ENCODE data around the gene KCNF1.

KCNF1 gene

DNA sequence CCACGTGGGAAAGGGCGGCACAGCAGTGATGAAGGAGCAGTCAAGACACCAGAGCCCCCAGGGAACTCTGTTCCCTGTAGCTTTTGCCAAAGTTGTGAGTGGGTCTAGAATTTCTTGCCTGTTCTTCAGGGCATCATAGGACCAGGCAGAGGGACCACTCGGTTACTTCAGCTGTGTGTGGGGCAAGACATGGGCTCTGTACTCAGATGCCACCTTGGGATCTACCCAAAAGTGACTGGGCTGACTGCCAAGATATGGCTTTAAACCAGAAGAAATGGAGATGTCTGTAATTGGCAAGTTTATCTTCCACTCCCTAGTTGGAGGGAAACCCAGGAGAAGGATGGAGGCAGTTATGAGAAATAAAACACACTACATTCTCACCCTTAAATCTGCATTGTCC lies 29.6 kb downstream of the KCNF1 start:
- TF ChIP-seq POLR2A (IDR thresholded peaks at IDR 0.05; ENCODE audit: low read depth, low read length) (no peak), POU2F2 (IDR thresholded peaks at IDR 0.05; ENCODE audit: low read depth, low read length) (no peak), SPI1 (IDR thresholded peaks at IDR 0.05; ENCODE audit: low read depth, low read length) (no peak), TAF1 (IDR thresholded peaks at IDR 0.05; ENCODE audit: low read depth, low read length) (no peak), PAX5 (IDR thresholded peaks at IDR 0.05; ENCODE audit: insufficient read depth, low read length, severe bottlenecking) (no peak), POLR2AphosphoS5 (IDR thresholded peaks at IDR 0.05; ENCODE audit: low read depth, low read length) (no peak)
- DNase-seq (ENCODE audit: insufficient read length, low spot score) = no peak
- no peak for FAIRE-seq

GRCh38 chr2:10944799-10945198 lies 33.1 kb downstream of the KCNF1 start:
- FAIRE-seq (no peak), DNase-seq (ENCODE audit: insufficient read length, low spot score) (no peak)
- TF ChIP-seq POLR2A (IDR thresholded peaks at IDR 0.05; ENCODE audit: low read depth, low read length) = no peak
- no peak for TF ChIP-seq TAF1 (IDR thresholded peaks at IDR 0.05; ENCODE audit: low read depth, low read length)
- TF ChIP-seq SPI1 (IDR thresholded peaks at IDR 0.05; ENCODE audit: low read depth, low read length) = no peak
- TF ChIP-seq PAX5 (IDR thresholded peaks at IDR 0.05; ENCODE audit: insufficient read depth, low read length, severe bottlenecking) = no peak
- TF ChIP-seq POLR2AphosphoS5 (IDR thresholded peaks at IDR 0.05; ENCODE audit: low read depth, low read length) = no peak
- TF ChIP-seq POU2F2 (IDR thresholded peaks at IDR 0.05; ENCODE audit: low read depth, low read length) = no peak

DNA sequence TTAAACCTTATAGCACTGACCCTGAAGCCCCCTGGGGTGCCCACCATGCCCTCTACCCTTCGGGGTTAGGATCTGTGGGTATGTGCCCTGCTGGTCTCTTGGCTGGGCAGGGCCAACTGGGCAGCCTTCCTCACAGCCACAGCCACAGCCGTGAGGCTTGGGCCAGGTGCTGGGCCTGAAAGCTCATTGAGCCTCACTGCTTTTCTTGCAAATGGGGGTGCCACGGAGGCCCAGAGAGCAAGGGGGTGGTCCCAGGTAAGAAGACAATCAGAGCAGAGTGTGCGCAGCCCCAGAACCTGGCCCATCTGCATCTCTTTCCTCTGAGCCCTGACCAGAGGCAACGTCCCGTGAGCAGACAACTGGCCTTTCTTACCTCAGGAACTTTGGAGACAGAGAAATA lies 34.7 kb downstream of the KCNF1 start:
- no peak for DNase-seq (ENCODE audit: insufficient read length, low spot score)
- TF ChIP-seq SPI1 (IDR thresholded peaks at IDR 0.05; ENCODE audit: low read depth, low read length) = no peak
- TF ChIP-seq POLR2AphosphoS5 (IDR thresholded peaks at IDR 0.05; ENCODE audit: low read depth, low read length) = no peak
- no peak for TF ChIP-seq POU2F2 (IDR thresholded peaks at IDR 0.05; ENCODE audit: low read depth, low read length)
- TF ChIP-seq PAX5 (IDR thresholded peaks at IDR 0.05; ENCODE audit: insufficient read depth, low read length, severe bottlenecking) = no peak
- TF ChIP-seq POLR2A (IDR thresholded peaks at IDR 0.05; ENCODE audit: low read depth, low read length) = no peak
- no peak for TF ChIP-seq TAF1 (IDR thresholded peaks at IDR 0.05; ENCODE audit: low read depth, low read length)
- no peak for FAIRE-seq

GRCh38 chr2:10947005-10947440 lies 35.3 kb downstream of the KCNF1 start:
- TF ChIP-seq POU2F2 (IDR thresholded peaks at IDR 0.05; ENCODE audit: low read depth, low read length) (no peak), SPI1 (IDR thresholded peaks at IDR 0.05; ENCODE audit: low read depth, low read length) (no peak), POLR2AphosphoS5 (IDR thresholded peaks at IDR 0.05; ENCODE audit: low read depth, low read length) (no peak), POLR2A (IDR thresholded peaks at IDR 0.05; ENCODE audit: low read depth, low read length) (no peak)
- DNase-seq (ENCODE audit: insufficient read length, low spot score) (no peak), FAIRE-seq (no peak)

- FAIRE-seq = no peak
- no peak for DNase-seq (ENCODE audit: insufficient read length, low spot score)
- no peak for TF ChIP-seq POLR2A (IDR thresholded peaks at IDR 0.05; ENCODE audit: low read depth, low read length)
- no peak for TF ChIP-seq POU2F2 (IDR thresholded peaks at IDR 0.05; ENCODE audit: low read depth, low read length)
- no peak for TF ChIP-seq TAF1 (IDR thresholded peaks at IDR 0.05; ENCODE audit: low read depth, low read length)
- no peak for TF ChIP-seq SPI1 (IDR thresholded peaks at IDR 0.05; ENCODE audit: low read depth, low read length)
- no peak for TF ChIP-seq POLR2AphosphoS5 (IDR thresholded peaks at IDR 0.05; ENCODE audit: low read depth, low read length)
- TF ChIP-seq PAX5 (IDR thresholded peaks at IDR 0.05; ENCODE audit: insufficient read depth, low read length, severe bottlenecking) = no peak
Measured at GRCh38 chr2:10947446-10948187, 35.9 kb downstream of the KCNF1 start.

GRCh38 chr2:10948188-10948564 lies 36.4 kb downstream of the KCNF1 start:
- DNase-seq (ENCODE audit: insufficient read length, low spot score) (no peak), FAIRE-seq (no peak)
- TF ChIP-seq POLR2AphosphoS5 (IDR thresholded peaks at IDR 0.05; ENCODE audit: low read depth, low read length) (no peak), POU2F2 (IDR thresholded peaks at IDR 0.05; ENCODE audit: low read depth, low read length) (no peak), POLR2A (IDR thresholded peaks at IDR 0.05; ENCODE audit: low read depth, low read length) (no peak), PAX5 (IDR thresholded peaks at IDR 0.05; ENCODE audit: insufficient read depth, low read length, severe bottlenecking) (no peak), SPI1 (IDR thresholded peaks at IDR 0.05; ENCODE audit: low read depth, low read length) (no peak)

GRCh38 chr2:10948606-10949230 lies 37.0 kb downstream of the KCNF1 start:
- FAIRE-seq (no peak), DNase-seq (ENCODE audit: insufficient read length, low spot score) (no peak)
- no peak for TF ChIP-seq SPI1 (IDR thresholded peaks at IDR 0.05; ENCODE audit: low read depth, low read length)
- no peak for TF ChIP-seq POLR2A (IDR thresholded peaks at IDR 0.05; ENCODE audit: low read depth, low read length)
- no peak for TF ChIP-seq PAX5 (IDR thresholded peaks at IDR 0.05; ENCODE audit: insufficient read depth, low read length, severe bottlenecking)
- no peak for TF ChIP-seq TAF1 (IDR thresholded peaks at IDR 0.05; ENCODE audit: low read depth, low read length)

- DNase-seq (ENCODE audit: insufficient read length, low spot score) (no peak), FAIRE-seq (no peak)
- TF ChIP-seq PAX5 (IDR thresholded peaks at IDR 0.05; ENCODE audit: insufficient read depth, low read length, severe bottlenecking) (no peak), POLR2A (IDR thresholded peaks at IDR 0.05; ENCODE audit: low read depth, low read length) (no peak), POU2F2 (IDR thresholded peaks at IDR 0.05; ENCODE audit: low read depth, low read length) (no peak), TAF1 (IDR thresholded peaks at IDR 0.05; ENCODE audit: low read depth, low read length) (no peak), POLR2AphosphoS5 (IDR thresholded peaks at IDR 0.05; ENCODE audit: low read depth, low read length) (no peak), SPI1 (IDR thresholded peaks at IDR 0.05; ENCODE audit: low read depth, low read length) (no peak)
Measured at GRCh38 chr2:10949835-10950234, 38.1 kb downstream of the KCNF1 start.

GRCh38 chr2:10951558-10952414 lies 40.1 kb downstream of the KCNF1 start:
- DNase-seq (ENCODE audit: insufficient read length, low spot score) (no peak), FAIRE-seq (no peak)
- TF ChIP-seq TAF1 (IDR thresholded peaks at IDR 0.05; ENCODE audit: low read depth, low read length) (no peak), PAX5 (IDR thresholded peaks at IDR 0.05; ENCODE audit: insufficient read depth, low read length, severe bottlenecking) (no peak), POLR2AphosphoS5 (IDR thresholded peaks at IDR 0.05; ENCODE audit: low read depth, low read length) (no peak), POU2F2 (IDR thresholded peaks at IDR 0.05; ENCODE audit: low read depth, low read length) (no peak)
